HCT116 (cell line): ENCODE measurements around the gene ZNF497.

Experiments
- CBX3 ChIP-seq: IDR thresholded peaks from 2 replicates; pipeline ENCODE4 v1.6.1; 2012; ENCODE audit warnings: low read depth
- CEBPB ChIP-seq: IDR thresholded peaks from 2 replicates; pipeline ENCODE4 v1.6.1; 2012; ENCODE audit warnings: low read depth
- TF ChIP-seq, protein P1 (sequence below), 3 experiments: fragments of 200-600 bp in 1 of 3; sonication (generic) in 1 of 3; IDR thresholded peaks in 2 of 3; conservative IDR thresholded peaks in 1 of 3; 2 replicates each; pipeline ENCODE4 v1.5.1; 2012 to 2017; ENCODE audit warnings: low read depth in 2 of 3, low read length in 2 of 3, antibody characterized with exemption in 1 of 3, borderline replicate concordance in 1 of 3, control low read depth in 1 of 3, mild to moderate bottlenecking in 1 of 3, mixed read lengths in 1 of 3, mixed run types in 1 of 3, moderate library complexity in 1 of 3; ENCODE audit not compliant: insufficient read depth in 1 of 3

DNA sequence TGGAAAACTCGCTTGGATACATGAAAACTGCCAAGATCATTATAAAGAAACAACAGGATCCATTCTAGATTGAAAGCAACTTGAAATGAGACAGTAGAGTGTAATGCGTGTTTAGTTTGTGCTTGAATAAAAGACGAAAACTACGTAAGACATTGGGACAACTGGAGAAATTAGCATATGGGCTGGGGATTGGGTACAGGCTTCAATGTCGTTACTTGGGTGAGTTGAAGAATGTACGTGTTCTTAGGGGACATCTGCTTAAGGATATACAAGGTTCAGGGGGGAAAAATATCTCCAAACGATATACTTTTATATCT lies 57.8 kb downstream of the ZNF497 start:
- TF ChIP-seq, protein P1, sequence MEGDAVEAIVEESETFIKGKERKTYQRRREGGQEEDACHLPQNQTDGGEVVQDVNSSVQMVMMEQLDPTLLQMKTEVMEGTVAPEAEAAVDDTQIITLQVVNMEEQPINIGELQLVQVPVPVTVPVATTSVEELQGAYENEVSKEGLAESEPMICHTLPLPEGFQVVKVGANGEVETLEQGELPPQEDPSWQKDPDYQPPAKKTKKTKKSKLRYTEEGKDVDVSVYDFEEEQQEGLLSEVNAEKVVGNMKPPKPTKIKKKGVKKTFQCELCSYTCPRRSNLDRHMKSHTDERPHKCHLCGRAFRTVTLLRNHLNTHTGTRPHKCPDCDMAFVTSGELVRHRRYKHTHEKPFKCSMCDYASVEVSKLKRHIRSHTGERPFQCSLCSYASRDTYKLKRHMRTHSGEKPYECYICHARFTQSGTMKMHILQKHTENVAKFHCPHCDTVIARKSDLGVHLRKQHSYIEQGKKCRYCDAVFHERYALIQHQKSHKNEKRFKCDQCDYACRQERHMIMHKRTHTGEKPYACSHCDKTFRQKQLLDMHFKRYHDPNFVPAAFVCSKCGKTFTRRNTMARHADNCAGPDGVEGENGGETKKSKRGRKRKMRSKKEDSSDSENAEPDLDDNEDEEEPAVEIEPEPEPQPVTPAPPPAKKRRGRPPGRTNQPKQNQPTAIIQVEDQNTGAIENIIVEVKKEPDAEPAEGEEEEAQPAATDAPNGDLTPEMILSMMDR (IDR thresholded peaks at IDR 0.05 in 2 of 3, conservative IDR thresholded peaks at IDR 0.05 in 1 of 3; ENCODE audit: borderline replicate concordance in 1 of 3, insufficient read depth in 1 of 3, low read depth in 2 of 3, low read length in 2 of 3): no peak
- TF ChIP-seq CEBPB (no peak), CBX3 (no peak)
